Esophagus muscularis mucosa (tissue), 4 donors: ENCODE measurements around the gene MEN1. TPM values are rescaled to one million over a fixed set of nuclear protein-coding genes. Genes with fewer than 3 reads are reported as not detected.

Experiments
- DNase-seq: peaks from one replicate; pipeline ENCODE4 v3.0.0-alpha.2; 2017; ENCODE audit errors: extremely low spot score
- H3K27ac ChIP-seq, 4 donors: fragments of 200-600 bp; sonication (generic); replicated peaks in 1 of 4; 1 replicate in 3 of 4; 2 replicates in 1 of 4; pipeline ENCODE4 v1.5.1; 2016 to 2019; ENCODE audit warnings: mild to moderate bottlenecking in 1 of 4
- H3K27me3 ChIP-seq, 4 donors: fragments of 200-600 bp; sonication (generic); one replicate each; pipeline versions ENCODE4 v1.5.1 to v1.6.0; 2016 to 2019
- H3K36me3 ChIP-seq, 4 donors: fragments of 200-600 bp; sonication (generic); one replicate each; pipeline ENCODE4 v1.5.1; 2016 to 2019
- H3K4me1 ChIP-seq, 4 donors: fragments of 200-600 bp; sonication (generic); one replicate each; pipeline ENCODE4 v1.5.1; 2016 to 2019
- H3K4me3 ChIP-seq, 4 donors: fragments of 200-600 bp; sonication (generic); 1 replicate in 2 of 4; 2 replicates in 2 of 4; pipeline ENCODE4 v1.5.1; 2016 to 2019; ENCODE audit warnings: mild to moderate bottlenecking in 4 of 4, moderate library complexity in 1 of 4
- H3K9me3 ChIP-seq, 4 donors: fragments of 200-600 bp; sonication (generic); 1 replicate in 3 of 4; 2 replicates in 1 of 4; pipeline ENCODE4 v1.5.1; 2016 to 2019
- CTCF ChIP-seq, 3 experiments: fragments of 200-600 bp in 2 of 3; fragments of 450-650 bp in 1 of 3; sonication (generic) in 2 of 3; IDR thresholded peaks; one replicate each; pipeline ENCODE4 v1.5.1; 2017 to 2019; ENCODE audit warnings: antibody characterized with exemption in 3 of 3, mild to moderate bottlenecking in 2 of 3, moderate library complexity in 1 of 3
- EP300 ChIP-seq: sonication (generic); formaldehyde crosslinking; IDR thresholded peaks from one replicate; pipeline ENCODE4 v1.6.1; 2017; ENCODE audit warnings: antibody characterized with exemption
- POLR2A ChIP-seq: fragments of 450-650 bp; IDR thresholded peaks from one replicate; pipeline ENCODE4 v1.6.1; 2017; ENCODE audit warnings: antibody characterized with exemption, moderate library complexity, mild to moderate bottlenecking, low read depth
- POLR2AphosphoS5 ChIP-seq, 2 donors: sonication (generic); formaldehyde crosslinking; IDR thresholded peaks; one replicate each; pipeline ENCODE4 v1.6.1; 2017; ENCODE audit warnings: antibody characterized with exemption in 2 of 2
- WGBS: methylation state at CpG from one replicate; pipeline ENCODE4 v1.1.5; 2018; 5-methylcytosine and 5-hydroxymethylcytosine counted together
- intact Hi-C: fragments of 100-400 bp; cut with DNase I; formaldehyde crosslinking; loops from one replicate; pipeline ENCODE4 v1.15.1; 2023
- total RNA-seq, 4 donors: library from RNA; depleted of rRNA; stranded (reverse); fragments of >200 nt; gene quantifications; one replicate each; pipeline versions ENCODE4 v1.1.0 to v1.2.1, GENCODE V29; 2016

Gene MEN1
- total RNA-seq, 4 donors from 2014 or later: 10.4 to 18.7 (median 11.5) TPM

- peaks cover 18 to 88% (median 68%) of the 10 kb centered on the region in 4 donors for H3K36me3 ChIP-seq
- DNase-seq: no peak
- TF ChIP-seq POLR2AphosphoS5 (IDR thresholded peaks at IDR 0.05): no peak
- TF ChIP-seq POLR2A: no peak
- no peak for TF ChIP-seq CTCF (IDR thresholded peaks at IDR 0.05)
- no peak for TF ChIP-seq EP300
- intact Hi-C loops: no loop called here
- H3K4me3 ChIP-seq: no peak overlapping the region
- H3K9me3 ChIP-seq: no peaks in the 10 kb centered on the region
- no peaks in the 10 kb centered on the region for H3K27me3 ChIP-seq
- H3K4me1 ChIP-seq: peaks cover 0 to 6% (median 2%) of the 10 kb centered on the region in 4 donors
- H3K27ac ChIP-seq: no peak overlapping the region
- 91% methylated on average over 10 of the region's 10 CpGs for whole genome bisulfite sequencing
Observed at GRCh38 chr11:64794526-64794925, 15.8 kb downstream of the MEN1 start.

- Histone ChIP-seq H3K27me3 (no peaks in the 10 kb centered on the region), H3K9me3 (no peaks in the 10 kb centered on the region), H3K36me3 (peaks cover 18 to 88% (median 66%) of the 10 kb centered on the region in 4 donors), H3K4me3 (no peak overlapping the region), H3K4me1 (peaks cover 0 to 6% (median 2%) of the 10 kb centered on the region in 4 donors), H3K27ac (peak overlapping the region in 3 of 4 donors; percentile 7 to 18 (median 16))
- DNase-seq: no peak
- 75% methylated on average over 11 of the region's 11 CpGs for WGBS
- intact Hi-C loops: no loop called here
- TF ChIP-seq POLR2A (no peak), EP300 (no peak), CTCF (IDR thresholded peaks at IDR 0.05) (no peak), POLR2AphosphoS5 (IDR thresholded peaks at IDR 0.05) (no peak)
Observed at GRCh38 chr11:64793271-64794160, 16.8 kb downstream of the MEN1 start.

GRCh38 chr11:64792482-64792881, 17.9 kb downstream of the MEN1 start:
- no peaks in the 10 kb centered on the region for H3K27me3 ChIP-seq
- TF ChIP-seq EP300 (no peak), CTCF (IDR thresholded peaks at IDR 0.05) (no peak), POLR2A (no peak), POLR2AphosphoS5 (IDR thresholded peaks at IDR 0.05) (no peak)
- 91% methylated on average over 4 of the region's 4 CpGs for WGBS
- H3K36me3 ChIP-seq: peaks cover 18 to 84% (median 61%) of the 10 kb centered on the region in 4 donors
- no peak for DNase-seq
- no peak overlapping the region for H3K4me3 ChIP-seq
- no peaks in the 10 kb centered on the region for H3K9me3 ChIP-seq
- intact Hi-C loops: no loop called here
- peaks cover 0 to 10% (median 8%) of the 10 kb centered on the region in 4 donors for H3K4me1 ChIP-seq
- H3K27ac ChIP-seq: no peak overlapping the region

GRCh38 chr11:64791781-64792291, 18.5 kb downstream of the MEN1 start:
- Histone ChIP-seq H3K27me3 (no peaks in the 10 kb centered on the region), H3K27ac (no peak overlapping the region), H3K4me1 (peaks cover 0 to 12% (median 8%) of the 10 kb centered on the region in 4 donors), H3K36me3 (peaks cover 15 to 78% (median 54%) of the 10 kb centered on the region in 4 donors), H3K9me3 (no peaks in the 10 kb centered on the region), H3K4me3 (no peak overlapping the region)
- 94% methylated on average over 5 of the region's 14 CpGs for WGBS
- intact Hi-C loops: no loop called here
- DNase-seq: no peak
- TF ChIP-seq POLR2AphosphoS5 (IDR thresholded peaks at IDR 0.05): no peak
- no peak for TF ChIP-seq POLR2A
- no peak for TF ChIP-seq EP300
- TF ChIP-seq CTCF (IDR thresholded peaks at IDR 0.05): no peak
